Fibroblast of peridontal ligament (primary cell): ENCODE results near the gene CDC16.
"Not testable (repeated sequence)": the region's sequence is repeated elsewhere in the genome, so short reads cannot be mapped to it uniquely, and the experiment has no call there.

Source experiments
- DNase-seq: peaks from one replicate; pipeline ENCODE4 v3.0.0-alpha.2; 2010; ENCODE audit errors: extremely low read depth

Gene CDC16, protein sequence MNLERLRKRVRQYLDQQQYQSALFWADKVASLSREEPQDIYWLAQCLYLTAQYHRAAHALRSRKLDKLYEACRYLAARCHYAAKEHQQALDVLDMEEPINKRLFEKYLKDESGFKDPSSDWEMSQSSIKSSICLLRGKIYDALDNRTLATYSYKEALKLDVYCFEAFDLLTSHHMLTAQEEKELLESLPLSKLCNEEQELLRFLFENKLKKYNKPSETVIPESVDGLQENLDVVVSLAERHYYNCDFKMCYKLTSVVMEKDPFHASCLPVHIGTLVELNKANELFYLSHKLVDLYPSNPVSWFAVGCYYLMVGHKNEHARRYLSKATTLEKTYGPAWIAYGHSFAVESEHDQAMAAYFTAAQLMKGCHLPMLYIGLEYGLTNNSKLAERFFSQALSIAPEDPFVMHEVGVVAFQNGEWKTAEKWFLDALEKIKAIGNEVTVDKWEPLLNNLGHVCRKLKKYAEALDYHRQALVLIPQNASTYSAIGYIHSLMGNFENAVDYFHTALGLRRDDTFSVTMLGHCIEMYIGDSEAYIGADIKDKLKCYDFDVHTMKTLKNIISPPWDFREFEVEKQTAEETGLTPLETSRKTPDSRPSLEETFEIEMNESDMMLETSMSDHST

DNA sequence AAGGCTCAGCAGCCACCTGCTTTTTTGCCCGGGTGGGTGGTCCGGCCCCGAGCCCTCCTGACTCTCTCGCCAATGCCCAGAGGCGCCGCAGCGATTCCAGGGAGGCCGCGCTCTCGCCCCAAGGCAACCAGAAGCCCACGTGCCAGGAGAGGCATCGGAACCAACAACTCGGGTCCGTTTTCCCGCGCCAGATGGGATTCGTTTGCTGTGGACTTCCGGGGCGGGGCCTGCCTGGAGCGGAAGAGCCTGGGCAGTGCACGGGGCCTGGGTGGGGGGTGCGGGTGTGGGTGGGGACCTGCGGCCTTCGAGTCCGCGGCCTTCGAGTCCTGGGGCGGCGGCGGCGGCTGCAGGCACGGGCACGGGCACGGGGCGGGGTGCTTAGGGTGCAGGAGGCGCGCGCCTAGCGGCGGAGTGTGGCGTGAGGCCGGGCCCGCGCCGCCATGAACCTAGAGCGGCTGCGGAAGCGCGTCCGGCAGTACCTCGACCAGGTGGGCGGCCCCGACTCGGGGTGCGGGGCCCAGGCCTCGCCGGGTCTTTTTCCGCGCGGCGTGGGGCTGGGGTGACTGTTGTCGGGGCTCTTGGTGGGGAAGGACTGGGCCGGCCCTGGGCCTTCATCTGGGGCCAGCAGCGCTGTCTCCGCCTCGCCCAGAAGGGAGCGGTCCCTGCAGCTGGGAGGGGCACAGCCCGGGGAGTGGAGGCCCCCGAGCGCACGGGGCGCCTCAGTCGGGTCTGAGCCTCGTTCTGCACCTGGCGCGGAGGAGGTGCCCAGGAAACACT, at the start of gene CDC16:
TSS of gene CDC16 (plus strand) at position 253 of the 777 bp plus-strand sequence. CDS start at position 441, 188 bp downstream.
- peak; percentile 89 for DNase-seq

GRCh38 chr13:114185182-114185971, 49.3 kb upstream of the CDC16 start:
- no peak for DNase-seq

DNA sequence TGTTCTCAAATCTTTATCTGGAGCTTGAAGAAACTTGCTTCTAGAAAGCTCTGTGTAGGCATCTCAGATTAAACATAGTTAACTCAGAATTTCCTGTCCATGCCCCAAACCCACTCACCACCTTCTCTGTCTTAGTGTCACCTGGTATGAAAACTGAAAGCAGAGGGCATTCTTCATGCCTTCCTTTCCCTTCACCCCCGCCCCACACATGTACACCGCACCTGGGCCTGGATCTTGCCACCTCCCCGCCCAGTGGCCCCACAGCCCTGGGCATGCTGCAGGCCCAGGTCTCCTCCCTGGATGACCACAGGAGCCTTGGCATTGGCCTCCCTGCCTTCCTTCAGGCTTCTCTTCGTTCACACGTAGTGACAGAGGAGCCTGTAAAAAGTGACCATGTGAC, 39.8 kb upstream of the CDC16 start:
- DNase-seq = no peak

- no peak for DNase-seq
These were observed 38.1 kb upstream of the CDC16 start for GRCh38 chr13:114196629-114197028.

GRCh38 chr13:114198556-114198955, 36.1 kb upstream of the CDC16 start:
- no peak for DNase-seq

- DNase-seq = not testable (repeated sequence)
These were observed 35.2 kb upstream of the CDC16 start for GRCh38 chr13:114199526-114199925.

GRCh38 chr13:114199954-114200353, 34.7 kb upstream of the CDC16 start:
- DNase-seq = no peak

DNA sequence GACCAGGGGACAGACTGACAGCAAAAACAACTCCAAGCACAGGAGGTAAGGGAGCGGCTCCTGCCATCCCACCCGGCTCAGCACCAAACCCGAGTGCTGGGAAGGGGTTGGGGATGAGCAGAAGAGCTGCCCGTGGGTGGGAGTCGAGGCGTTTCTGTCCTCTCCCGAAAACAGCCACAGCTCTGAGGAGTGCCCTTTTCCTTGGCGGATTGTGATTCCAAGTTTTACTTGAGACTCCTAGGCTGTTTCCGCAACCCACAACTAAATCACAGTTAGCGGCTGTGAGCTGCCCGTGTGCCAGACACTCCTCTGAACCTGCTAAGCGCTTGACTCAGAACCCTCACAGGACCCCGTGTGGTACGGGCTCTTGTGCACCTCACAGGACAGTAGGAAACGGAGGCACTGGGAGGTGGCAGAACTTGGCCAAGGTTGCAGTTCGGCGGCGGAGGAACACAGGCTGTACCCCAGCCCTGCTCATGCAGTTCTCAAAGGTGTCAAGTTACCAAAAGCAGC, 34.2 kb upstream of the CDC16 start:
- DNase-seq = peak; percentile 22

DNA sequence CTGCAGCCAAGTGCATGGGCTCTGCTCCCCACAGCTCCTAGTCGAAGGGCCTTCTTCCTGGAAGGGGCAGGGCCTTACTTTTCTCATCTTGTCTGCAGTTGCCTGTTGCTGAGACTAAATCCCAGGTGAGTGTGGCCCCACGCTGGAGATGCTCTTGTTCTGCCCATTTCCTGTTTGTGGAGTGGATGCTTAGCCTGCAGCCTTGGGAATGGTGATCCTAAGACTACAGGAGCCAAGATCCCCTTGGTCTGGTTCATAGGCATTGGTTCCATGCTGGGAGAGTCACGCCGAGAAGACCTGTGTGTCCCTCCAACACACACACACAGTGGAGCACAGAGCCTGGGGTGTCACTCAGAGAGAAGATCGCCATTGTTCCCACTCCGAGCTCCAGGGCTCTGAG, 32.1 kb upstream of the CDC16 start:
- DNase-seq = no peak

DNA sequence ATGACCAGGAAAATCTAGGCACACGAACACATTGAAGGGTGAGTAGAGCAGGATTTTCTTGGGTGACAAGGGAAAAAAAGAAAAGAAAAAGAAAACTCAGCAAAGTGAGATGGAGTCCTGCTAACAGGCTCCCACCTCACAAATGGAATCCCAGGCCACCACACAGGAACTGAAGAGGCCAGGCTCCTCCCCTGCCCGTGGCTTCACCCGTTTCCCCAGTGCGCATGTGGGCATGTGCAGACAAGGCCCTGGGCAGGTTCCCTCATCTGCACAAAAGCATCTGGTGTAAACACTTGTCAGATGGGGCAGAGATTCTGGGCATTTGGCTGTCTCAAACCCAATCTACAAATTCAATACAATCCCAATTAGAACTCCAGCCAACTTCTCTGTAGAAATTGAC, 31.2 kb upstream of the CDC16 start:
- no peak for DNase-seq

DNA sequence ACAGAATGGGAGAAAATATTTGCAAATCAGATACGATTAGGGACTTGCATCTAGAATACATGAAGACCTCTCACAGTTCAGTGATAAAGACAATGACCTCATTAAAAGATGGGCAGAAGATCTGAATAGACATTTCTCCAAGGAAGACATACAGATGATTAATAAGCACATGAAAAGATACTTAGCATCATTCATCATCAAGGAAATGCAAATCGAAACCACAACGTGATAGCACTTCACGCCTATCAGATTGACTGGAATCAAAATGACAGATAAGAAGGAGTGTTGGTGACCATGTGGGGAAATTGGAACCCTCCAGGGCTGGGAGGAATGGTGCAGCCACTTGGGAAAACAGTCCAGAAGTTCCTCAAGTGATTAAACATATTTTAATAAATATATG, 29.8 kb upstream of the CDC16 start:
- no peak for DNase-seq

DNA sequence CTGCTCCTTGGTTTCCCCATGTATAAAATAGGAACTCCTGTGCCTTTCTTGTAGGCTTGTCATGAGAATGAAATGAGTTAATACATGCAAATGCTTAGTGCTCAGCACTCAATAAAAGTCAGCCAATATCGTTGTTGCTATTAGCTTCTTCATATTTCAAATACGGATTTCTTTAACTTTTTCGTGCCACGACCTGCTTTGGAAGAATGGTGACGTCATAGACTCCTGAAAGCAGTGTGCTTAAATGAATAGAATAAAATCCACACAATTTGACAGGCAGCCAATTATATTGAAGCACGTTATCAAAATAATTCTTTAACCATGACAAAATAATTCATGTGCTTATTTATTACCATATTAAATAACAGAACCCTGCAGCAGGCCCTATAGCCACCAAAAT, 26.6 kb upstream of the CDC16 start:
- DNase-seq = no peak

- DNase-seq = no peak
These were observed 23.1 kb upstream of the CDC16 start for GRCh38 chr13:114211446-114212157.

- DNase-seq = peak; percentile 24
These were observed 22.6 kb upstream of the CDC16 start for GRCh38 chr13:114212158-114212495.

GRCh38 chr13:114213980-114214379, 20.7 kb upstream of the CDC16 start:
- no peak for DNase-seq

DNA sequence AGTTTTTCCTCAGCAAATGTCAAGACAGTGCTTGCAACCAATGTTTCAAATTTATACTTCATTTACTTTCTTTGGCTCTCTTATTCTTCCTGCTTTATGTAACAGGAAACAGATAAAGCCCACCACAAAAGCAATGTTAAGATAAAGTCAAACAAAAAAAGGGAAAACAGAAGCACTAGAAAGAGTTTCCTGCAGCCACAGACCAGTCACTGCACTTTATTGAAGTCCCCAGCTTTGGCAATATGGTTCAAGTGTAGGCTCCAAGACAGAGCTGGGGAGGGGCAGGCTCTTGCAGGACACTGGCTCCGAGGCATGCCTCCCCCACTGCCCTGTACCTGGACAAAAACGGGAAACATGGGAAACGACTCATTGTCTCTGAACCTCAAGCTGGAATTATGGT, 15.3 kb upstream of the CDC16 start:
- DNase-seq = no peak

GRCh38 chr13:114222461-114222968, 12.2 kb upstream of the CDC16 start:
- no peak for DNase-seq

DNA sequence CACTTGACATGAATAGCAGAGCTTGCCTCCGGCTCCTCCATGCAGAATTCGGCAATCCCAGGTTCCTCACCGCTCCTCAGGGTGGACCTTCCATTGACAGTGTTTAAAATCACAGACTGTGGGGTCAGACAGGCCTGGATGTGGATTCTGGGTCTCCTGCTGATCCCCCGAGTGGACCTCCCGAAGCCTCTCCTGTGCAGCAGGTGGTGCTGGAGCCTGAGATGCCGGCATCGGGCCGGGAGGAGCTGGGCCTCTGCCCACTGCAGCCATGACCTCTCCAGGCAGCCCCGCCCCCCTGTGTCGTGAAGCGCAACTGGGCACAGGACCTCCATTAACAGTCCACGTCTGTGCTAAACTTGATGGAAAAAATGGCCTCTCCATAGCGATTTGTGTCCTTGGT, 10.5 kb upstream of the CDC16 start:
- DNase-seq = no peak

- DNase-seq = no peak
These were observed 9.1 kb upstream of the CDC16 start for GRCh38 chr13:114225610-114226009.

GRCh38 chr13:114226088-114226487, 8.6 kb upstream of the CDC16 start:
- no peak for DNase-seq
